Ectodermal cell (in vitro differentiated cells): Measurements from ENCODE around the gene RORB.
"Not testable (repeated sequence)": the region's sequence is repeated elsewhere in the genome, so short reads cannot be mapped to it uniquely, and the experiment has no call there.

Experiments used
- H3K27ac ChIP-seq: 2 replicates; pipeline ENCODE4 v1.7.0; 2013; ENCODE audit warnings: mild to moderate bottlenecking, low read depth, low read length; ENCODE audit not compliant: insufficient read depth, poor library complexity, severe bottlenecking
- H3K27me3 ChIP-seq: 2 replicates; pipeline ENCODE4 v1.7.0; 2013; ENCODE audit warnings: mild to moderate bottlenecking, low read length; ENCODE audit not compliant: insufficient read depth, control insufficient read depth, poor library complexity, severe bottlenecking
- H3K36me3 ChIP-seq: one replicate; pipeline ENCODE4 v1.7.0; 2013; ENCODE audit warnings: low read length; ENCODE audit not compliant: control insufficient read depth, insufficient read depth
- H3K4me1 ChIP-seq: one replicate; pipeline ENCODE4 v1.7.0; 2013; ENCODE audit warnings: low read length; ENCODE audit not compliant: control insufficient read depth, insufficient read depth
- H3K4me3 ChIP-seq: 2 replicates; pipeline ENCODE4 v1.7.0; 2013; ENCODE audit warnings: low read depth, low read length, control low read depth; ENCODE audit not compliant: insufficient read depth
- H3K9me3 ChIP-seq: 2 replicates; pipeline ENCODE4 v1.7.0; 2013; ENCODE audit warnings: mild to moderate bottlenecking, low read length, moderate library complexity; ENCODE audit not compliant: control insufficient read depth
- WGBS, 2 experiments: methylation state at CpG; one replicate each; pipeline ENCODE4 v1.1.7; 2013; ENCODE audit warnings: missing lambda C conversion rate in 2 of 2; 5-methylcytosine and 5-hydroxymethylcytosine counted together

The RORB gene

DNA sequence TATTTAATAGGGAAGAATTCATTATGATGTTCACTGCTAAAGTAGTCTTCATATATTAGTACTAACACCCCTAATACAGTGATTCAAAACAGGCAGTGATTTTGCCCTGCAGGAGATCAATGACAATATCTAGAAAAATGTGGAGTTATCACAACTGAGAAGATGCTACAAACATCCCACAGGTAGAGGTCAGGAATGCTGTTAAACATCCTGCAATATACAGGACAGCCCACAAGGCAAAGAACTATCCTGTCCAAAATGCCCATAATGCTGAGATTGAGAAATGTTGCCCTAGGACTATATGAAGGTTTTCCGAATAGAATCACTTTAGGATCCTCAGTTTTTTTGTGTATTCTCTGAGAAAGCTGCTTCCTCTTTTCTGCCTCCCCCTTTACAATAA is 15.3 kb downstream of the RORB start:
- no peaks in the 10 kb centered on the region for H3K9me3 ChIP-seq
- H3K4me3 ChIP-seq: no peak overlapping the region
- 92% methylated on average over 1 of the region's 1 CpG for WGBS, 2 experiments
- H3K27me3 ChIP-seq: no peaks in the 10 kb centered on the region
- no peaks in the 10 kb centered on the region for H3K36me3 ChIP-seq
- H3K4me1 ChIP-seq: no peaks in the 10 kb centered on the region
- H3K27ac ChIP-seq: no peak overlapping the region

DNA sequence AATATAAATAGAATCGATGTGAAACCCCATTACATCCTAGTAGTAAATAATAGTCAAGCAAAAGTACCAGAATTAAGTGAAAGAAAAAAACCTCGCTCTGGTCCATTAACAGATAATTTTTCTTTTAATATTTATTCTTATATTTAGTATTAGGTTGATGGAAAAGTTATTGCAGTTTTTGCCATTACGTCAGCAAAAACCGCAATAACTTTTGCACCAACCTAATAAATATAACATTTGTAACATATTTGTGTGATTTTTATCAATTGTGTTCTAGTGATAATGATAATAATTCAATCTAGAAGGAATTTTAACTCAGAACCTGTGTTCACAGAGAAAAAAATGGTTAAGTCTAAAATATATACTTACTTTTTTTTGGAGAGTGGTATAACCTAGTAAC is 16.1 kb downstream of the RORB start:
- Histone ChIP-seq H3K4me3 (no peak overlapping the region), H3K36me3 (no peaks in the 10 kb centered on the region), H3K27me3 (no peaks in the 10 kb centered on the region), H3K27ac (no peak overlapping the region), H3K4me1 (no peaks in the 10 kb centered on the region), H3K9me3 (no peaks in the 10 kb centered on the region)
- WGBS, 2 experiments: no CpG with 5 or more reads among the region's 4 CpGs

DNA sequence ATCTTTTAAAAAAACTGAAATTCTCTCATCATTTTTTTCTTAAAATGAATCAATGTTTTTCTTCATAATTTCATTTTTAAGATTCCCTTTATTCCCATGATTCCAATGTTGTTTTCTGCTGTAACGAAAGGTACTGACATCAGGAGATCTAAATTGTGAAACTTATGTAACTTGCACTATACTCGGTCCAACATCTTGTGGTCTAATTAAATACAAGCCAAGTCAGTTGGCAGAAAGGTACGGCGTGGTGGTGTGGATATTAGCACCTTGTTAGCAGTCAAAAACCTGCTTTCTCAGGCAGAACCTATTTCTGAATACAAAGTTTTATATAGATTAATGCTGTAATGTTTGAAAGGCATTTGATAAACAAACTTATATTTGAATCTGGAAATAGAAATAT is 20.1 kb downstream of the RORB start:
- no peaks in the 10 kb centered on the region for H3K27me3 ChIP-seq
- H3K9me3 ChIP-seq: no peaks in the 10 kb centered on the region
- H3K27ac ChIP-seq: no peak overlapping the region
- H3K4me3 ChIP-seq: no peak overlapping the region
- H3K4me1 ChIP-seq: no peaks in the 10 kb centered on the region
- H3K36me3 ChIP-seq: no peaks in the 10 kb centered on the region
- WGBS, 2 experiments: 95 to 96% methylated on average over 4 of the region's 4 CpGs

DNA sequence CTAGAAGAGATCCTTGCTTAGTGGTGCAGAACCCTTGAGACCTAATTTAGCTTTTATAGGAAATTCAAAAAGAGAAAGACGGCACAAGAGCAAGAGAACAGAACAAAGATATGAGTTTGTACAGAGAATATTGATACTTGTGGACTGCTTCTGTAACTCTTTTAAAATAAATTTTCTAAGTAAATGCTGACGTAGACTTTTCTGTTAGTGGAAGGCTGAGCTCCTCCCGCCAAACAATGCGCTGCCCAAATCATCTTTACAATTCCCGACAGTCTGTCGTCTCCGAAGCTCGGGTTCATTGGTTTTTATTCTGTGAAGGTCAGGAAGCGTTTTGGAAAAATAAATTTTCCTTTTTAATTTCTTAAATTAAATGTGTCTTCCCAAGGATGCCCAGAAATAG is 22.3 kb downstream of the RORB start:
- H3K4me3 ChIP-seq: no peak overlapping the region
- no peaks in the 10 kb centered on the region for H3K9me3 ChIP-seq
- H3K27me3 ChIP-seq: no peaks in the 10 kb centered on the region
- WGBS, 2 experiments: 86 to 95% methylated on average over 7 to 9 of the region's 9 CpGs
- H3K36me3 ChIP-seq: no peaks in the 10 kb centered on the region
- H3K27ac ChIP-seq: no peak overlapping the region
- no peaks in the 10 kb centered on the region for H3K4me1 ChIP-seq

DNA sequence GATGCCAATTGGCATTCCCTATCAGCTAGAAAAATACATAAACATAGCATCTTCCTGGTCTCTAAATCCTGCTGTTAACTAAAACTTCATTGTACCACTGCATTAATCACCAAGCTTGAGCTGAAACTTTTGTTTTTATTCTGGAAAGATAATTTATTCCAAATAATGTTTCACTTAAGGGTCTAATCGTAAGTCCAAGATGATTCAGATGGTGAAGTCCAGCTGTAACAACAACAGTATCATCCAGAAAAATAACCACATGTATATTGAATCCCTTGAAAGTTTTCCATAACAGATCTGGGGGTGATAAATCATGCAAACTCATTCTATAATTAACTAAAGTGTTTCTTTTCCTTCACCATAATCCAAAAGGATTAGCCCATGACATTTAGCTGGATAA is 23.9 kb downstream of the RORB start:
- no peak overlapping the region for H3K4me3 ChIP-seq
- WGBS, 2 experiments: 88% methylated on average over 1 of the region's 1 CpG; no CpG with 5 or more reads in 1 of the 2 experiments
- no peaks in the 10 kb centered on the region for H3K4me1 ChIP-seq
- H3K9me3 ChIP-seq: no peaks in the 10 kb centered on the region
- H3K36me3 ChIP-seq: no peaks in the 10 kb centered on the region
- H3K27me3 ChIP-seq: no peaks in the 10 kb centered on the region
- H3K27ac ChIP-seq: no peak overlapping the region

DNA sequence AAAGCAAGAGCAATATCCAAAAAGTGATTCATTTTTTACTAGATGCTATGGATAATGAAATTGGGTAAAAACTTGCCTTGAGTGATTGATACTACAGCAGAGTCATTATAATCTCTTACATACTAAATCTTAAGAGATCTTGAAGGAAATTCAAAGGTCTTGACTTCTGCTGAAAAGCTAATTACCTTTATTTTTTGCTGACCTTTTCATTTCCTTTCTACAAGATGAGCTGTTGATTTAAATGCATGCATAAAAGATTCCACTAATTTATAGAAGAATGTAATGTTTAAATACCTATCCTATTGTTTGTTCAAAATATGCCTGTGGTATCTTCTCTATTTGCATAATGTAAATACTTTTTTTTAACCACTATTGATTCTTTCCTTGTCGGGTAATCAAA is 27.2 kb downstream of the RORB start:
- Histone ChIP-seq H3K36me3 (no peaks in the 10 kb centered on the region), H3K4me3 (no peak overlapping the region), H3K9me3 (no peaks in the 10 kb centered on the region), H3K27ac (no peak overlapping the region), H3K27me3 (no peaks in the 10 kb centered on the region), H3K4me1 (no peaks in the 10 kb centered on the region)
- 83% methylated on average over 1 of the region's 1 CpG; no CpG with 5 or more reads in 1 of the 2 experiments for WGBS, 2 experiments

DNA sequence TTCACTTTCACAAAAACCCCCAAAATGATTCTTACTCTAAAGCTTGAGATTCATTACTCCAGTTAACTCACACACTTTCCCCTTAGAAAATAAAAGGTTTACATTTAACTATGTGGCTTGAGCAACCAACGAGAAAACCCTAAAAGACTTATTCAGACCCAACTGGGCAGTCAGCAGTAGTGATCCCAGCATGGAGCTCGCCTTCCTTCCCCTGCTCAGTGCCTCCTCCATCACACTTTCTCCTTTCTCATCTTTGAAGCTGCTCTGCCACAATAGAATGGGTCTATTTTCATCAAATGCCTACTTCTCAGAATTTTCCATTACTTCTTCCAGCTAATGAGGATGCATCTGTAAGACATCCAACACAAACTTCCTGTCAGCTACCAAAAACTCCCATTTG is 29.1 kb downstream of the RORB start:
- Histone ChIP-seq H3K27me3 (no peaks in the 10 kb centered on the region), H3K9me3 (no peaks in the 10 kb centered on the region), H3K27ac (no peak overlapping the region), H3K4me1 (no peaks in the 10 kb centered on the region), H3K36me3 (no peaks in the 10 kb centered on the region), H3K4me3 (no peak overlapping the region)
- 71 to 76% methylated on average over 2 of the region's 2 CpGs for WGBS, 2 experiments

DNA sequence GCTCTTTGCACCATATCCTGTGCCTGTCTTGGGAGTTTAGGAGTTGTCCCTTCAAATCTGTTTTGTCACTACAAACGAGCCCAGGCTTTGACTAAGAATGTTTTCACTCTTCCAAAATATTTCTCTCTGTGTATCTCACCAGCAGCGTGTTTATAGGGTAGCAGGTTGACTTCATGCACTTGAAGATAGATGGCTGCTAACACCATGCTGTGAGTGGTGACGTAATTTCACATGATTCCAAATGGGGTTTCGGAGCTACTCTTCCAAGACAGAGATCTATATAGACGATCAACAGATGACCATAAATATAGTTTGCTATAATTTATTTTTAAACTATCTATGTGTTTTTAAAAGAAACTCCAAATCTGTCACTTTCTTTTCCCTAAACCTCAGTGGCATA is 30.6 kb downstream of the RORB start:
- H3K4me3 ChIP-seq: no peak overlapping the region
- WGBS, 2 experiments: 88 to 95% methylated on average over 3 to 4 of the region's 5 CpGs
- no peaks in the 10 kb centered on the region for H3K36me3 ChIP-seq
- H3K9me3 ChIP-seq: no peaks in the 10 kb centered on the region
- no peaks in the 10 kb centered on the region for H3K27me3 ChIP-seq
- H3K27ac ChIP-seq: no peak overlapping the region
- no peaks in the 10 kb centered on the region for H3K4me1 ChIP-seq

DNA sequence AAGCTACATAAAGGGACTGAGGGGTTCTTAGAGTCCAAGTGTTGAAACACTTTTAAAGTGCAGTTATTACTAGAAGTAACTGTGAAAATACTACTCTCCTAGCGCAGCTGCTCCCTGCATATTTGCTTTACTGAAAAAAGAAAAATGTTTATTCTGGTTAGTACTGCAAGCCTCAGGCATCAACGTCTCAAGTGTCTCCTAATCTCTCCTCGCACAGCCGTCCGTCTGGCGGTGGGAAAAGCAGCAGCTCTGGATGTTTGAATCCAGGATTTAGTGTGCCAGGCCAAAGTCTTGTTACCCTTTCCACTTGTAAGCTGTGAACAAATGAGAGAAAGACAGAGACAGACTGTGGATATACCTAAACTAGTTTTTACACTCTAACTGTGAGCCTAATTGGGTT is 31.1 kb downstream of the RORB start:
- Histone ChIP-seq H3K36me3 (no peaks in the 10 kb centered on the region), H3K4me3 (no peak overlapping the region), H3K27me3 (no peaks in the 10 kb centered on the region), H3K27ac (no peak overlapping the region), H3K9me3 (no peaks in the 10 kb centered on the region), H3K4me1 (no peaks in the 10 kb centered on the region)
- WGBS, 2 experiments: 97 to 99% methylated on average over 6 of the region's 6 CpGs

DNA sequence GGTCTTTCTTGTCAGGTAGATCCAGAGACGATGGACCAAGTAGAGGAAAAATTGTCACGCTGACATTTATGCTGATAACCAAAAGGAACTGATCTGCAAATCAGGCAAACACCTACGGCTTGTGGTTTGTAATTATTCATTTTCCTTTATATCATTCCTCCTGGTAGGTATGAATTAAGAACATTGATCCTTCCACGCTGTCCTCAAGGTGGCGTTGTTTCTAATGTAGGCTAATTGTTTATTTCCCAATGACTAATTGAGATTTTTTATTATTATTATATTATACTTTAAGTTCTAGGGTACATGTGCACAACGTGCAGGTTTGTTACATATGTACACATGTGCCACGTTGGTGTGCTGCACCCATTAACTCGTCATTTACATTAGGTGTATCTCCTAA is 33.3 kb downstream of the RORB start:
- not testable (repeated sequence) for H3K36me3 ChIP-seq, H3K9me3 ChIP-seq, H3K4me1 ChIP-seq, H3K27me3 ChIP-seq, H3K4me3 ChIP-seq, H3K27ac ChIP-seq
- 84 to 86% methylated on average over 5 to 6 of the region's 8 CpGs for WGBS, 2 experiments

DNA sequence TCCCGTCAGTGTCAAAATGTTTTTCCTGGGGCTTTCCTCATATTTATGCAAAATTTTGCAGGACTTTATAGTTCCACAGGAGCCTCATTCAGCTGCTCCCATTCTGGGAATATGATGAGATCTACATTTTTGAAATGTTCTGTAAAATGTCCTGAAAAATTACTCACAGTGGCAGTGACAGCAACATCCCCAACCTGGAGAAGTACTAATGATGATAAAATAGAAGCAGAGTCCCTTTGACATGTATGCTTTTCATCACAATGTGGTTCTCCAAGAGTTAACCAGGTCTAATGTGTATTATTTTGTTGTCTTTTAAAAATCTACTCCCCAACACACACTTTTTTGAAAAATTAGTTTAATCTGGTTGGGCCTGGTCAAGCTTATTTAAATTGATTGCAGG is 36.1 kb downstream of the RORB start:
- Histone ChIP-seq H3K27me3 (no peaks in the 10 kb centered on the region), H3K9me3 (no peaks in the 10 kb centered on the region), H3K4me1 (no peaks in the 10 kb centered on the region), H3K27ac (no peak overlapping the region), H3K36me3 (no peaks in the 10 kb centered on the region), H3K4me3 (no peak overlapping the region)
- 82 to 95% methylated on average over 1 of the region's 1 CpG for WGBS, 2 experiments
